NK-92 (cell line): Measurements from ENCODE around the gene AKR1B1.
A peak's percentile ranks its signal among the peaks of the same experiment; 100 is the strongest.
"Not testable (repeated sequence)": the region's sequence is repeated elsewhere in the genome, so short reads cannot be mapped to it uniquely, and the experiment has no call there.

Experiments used
- DNase-seq: peaks from one replicate; lab custom pipeline; 2025; ENCODE audit not compliant: unreplicated experiment; lab: John Stamatoyannopoulos, UW

The AKR1B1 gene

DNA sequence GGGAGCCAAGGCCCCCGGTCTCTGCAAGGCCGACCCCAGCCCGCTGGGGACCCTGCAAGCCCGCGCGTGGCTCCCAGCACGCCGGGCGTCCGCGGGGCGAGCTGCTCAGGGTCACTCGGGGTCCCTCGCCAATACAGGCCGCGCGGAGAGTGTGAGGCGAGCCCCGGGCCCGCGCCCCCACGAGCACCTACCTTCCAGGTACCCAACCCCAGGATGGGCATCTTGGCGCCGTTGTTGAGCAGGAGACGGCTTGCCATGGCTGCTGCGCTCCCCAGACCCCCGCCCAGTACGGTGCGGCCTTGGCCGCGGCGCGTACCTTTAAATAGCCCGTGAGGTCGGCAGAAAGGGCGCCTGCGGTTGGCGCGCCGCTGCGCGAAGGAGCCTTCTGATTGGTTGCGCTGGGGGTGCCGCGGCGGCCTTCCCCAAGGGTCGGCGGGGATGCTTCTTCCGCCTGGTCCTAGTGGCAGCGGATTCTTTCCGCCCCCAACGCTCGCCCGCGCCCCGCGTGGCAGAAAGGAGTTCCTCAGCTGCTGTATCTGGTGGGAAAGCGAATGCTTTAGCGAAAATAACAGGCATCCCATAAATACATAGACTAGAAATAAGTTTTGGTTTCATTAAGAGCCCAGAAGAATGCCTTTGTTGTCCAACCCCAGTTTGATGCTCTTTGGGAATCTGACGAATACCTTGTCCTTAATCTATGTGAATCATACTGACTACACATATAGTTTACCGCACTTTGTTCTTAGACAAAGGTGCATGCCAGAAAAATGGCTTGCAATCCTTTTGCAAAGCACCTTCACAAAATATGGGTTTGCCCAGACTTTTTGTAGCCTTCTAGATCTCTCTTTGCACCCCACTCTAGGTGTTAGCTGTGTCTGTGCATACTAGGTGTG, at the start of gene AKR1B1:
Gene AKR1B1 (minus strand): TSS at position 295 of the 893 bp plus-strand sequence. CDS start 38 bp downstream, at position 257.
- peak; percentile 36 for DNase-seq

DNA sequence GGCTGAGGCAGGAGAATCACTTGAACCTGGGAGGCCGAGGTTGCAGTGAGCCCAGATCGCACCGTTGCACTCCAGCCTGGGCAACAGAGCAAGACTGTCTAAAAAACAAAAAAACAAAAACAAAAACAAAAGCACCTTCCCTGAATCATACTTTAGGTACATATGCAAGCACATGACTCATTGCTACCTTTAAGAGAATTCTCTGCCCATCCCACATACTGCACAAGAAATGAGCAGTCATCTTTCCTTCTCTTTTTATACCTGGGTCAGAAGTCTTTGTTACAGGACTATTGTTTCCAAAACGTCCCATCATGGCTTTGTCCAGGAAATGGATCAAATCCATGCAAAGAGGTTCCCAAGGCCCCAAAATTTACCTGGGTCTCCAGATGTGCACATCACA, 47.0 kb upstream of the AKR1B1 start:
- no peak for DNase-seq

DNA sequence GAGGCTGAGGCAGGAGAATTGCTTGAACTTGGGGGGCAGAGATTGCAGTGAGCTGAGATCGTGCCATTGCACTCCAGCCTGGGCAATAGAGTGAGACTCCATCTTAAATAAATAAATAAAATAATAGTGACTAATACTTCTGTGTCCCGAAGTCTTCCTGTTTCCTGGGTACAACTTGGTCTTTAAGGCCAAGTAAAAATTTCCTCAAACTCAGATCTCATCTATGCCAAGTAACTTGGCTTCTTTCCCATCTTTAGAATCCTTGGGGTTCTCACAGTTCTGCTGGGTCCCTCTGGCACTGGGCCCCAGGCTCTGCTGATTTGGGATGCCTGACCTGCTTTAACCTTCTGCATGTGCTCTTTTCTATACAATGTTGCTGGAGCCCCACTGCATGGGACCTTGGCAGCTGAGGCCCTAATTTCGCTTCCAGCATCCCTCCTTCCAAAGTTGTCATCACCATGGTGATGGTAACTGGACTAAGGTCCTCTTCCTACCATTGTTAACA, 45.8 kb upstream of the AKR1B1 start:
- DNase-seq: no peak

DNA sequence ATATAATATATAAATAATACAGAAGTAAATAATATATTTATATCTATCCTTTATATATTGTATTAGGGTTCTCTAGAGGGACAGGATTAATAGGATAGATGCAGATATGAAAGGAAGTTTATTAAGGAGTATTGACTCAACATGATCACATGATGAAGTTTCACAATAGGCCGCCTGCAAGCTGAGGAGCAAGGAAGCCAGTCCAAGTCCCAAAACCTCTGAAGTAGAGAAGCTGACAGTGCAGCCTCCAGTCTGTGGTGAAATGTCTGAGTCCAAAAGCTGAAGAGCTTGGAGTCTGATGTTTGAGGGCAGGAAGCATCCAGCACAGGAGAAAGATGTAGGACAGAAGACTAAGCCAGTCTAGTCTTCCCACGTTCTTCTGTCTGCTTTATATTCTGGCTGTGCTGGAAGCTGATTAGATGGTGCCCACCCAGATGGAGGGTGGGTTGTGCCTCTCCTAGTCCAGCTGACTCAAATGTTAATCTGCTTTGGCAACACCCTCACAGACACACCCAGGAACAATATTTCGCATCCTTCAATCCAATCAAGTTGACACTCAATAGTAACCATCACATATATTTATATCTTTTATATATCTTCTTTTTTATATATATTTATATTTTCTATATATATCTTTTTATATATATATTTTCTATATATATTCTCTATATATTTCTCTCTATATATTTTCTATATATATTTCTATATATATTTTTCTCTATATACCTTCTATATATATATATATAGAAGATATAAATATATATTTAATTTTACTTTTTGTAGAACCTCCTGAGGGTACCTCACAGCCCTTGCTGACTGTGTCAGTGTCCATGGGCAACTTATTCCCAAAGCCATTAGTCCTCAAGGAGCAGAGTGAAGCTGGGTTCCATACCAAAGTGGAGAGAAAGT, 43.8 kb upstream of the AKR1B1 start:
- DNase-seq: no peak

DNA sequence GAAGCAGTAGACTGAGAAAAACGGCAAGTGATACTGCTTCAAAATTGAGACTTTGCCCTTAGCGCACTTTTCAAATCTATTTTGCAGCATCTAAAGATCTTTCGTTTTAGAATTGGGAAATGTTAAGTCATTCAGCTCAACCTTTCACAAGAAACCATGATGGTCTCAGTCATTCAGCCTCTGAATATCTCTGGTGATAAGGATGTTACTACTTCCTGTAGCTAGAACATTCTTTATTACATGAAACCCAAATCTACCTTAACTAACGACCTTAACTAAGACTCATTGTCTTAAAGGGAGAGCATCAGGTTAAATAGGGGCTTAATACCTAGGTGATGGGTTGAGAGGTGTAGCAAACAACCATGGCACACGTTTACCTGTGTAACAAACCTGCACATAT, 42.1 kb upstream of the AKR1B1 start:
- DNase-seq: no peak

DNA sequence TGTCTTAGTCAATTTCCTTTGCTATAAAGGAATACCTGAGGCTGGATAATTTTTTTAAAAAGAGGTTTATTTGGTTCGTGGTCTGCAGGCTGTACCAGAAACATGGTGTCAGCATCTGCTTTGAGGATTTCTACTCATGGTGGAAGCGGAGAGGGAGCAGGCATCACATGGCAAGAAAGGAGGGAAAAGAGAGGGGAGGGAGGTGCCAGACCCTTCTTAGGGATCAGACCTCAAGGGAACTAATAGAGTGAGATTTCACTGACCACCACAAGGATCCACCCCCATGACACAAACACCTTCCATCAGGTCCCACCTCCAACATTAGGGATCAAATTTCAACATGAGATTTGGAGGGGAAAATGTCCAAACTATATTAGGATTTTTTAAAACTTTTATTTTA, 41.5 kb upstream of the AKR1B1 start:
- DNase-seq: no peak

DNA sequence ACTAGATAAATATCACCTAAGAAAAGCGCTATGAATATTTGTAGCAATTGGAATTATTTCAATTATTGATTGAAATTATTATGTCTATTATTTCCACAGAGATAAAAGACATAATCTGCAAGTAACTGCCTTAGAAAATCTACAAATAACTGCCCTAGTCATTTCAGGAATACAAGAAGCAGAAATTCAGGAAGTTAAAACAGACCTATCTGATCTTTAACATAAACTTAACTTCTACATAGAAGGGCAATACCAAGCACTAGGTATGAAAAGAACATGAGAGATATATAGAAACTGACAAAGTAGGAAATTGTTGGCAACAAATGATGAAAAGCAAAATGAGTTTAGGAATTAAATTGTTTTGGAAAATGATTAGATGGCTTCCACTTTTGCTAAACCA, 36.6 kb upstream of the AKR1B1 start:
- DNase-seq: no peak

DNA sequence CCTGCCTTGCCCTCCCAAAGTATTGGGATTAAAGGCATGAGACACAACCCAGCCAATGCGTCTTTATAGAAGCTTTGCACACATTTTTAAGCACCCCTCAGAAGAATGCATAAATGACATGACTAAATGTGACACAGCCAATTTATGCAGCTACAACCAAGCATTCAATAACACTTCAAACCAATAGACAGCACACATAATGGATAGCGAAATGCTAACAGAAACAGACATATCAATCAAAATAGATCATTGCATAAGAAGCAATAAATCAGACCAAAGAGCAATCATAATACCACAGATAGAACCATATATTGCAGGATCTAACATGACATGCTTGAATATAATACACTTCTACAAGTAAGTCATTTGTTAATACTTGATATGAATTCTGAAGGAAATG, 34.2 kb upstream of the AKR1B1 start:
- DNase-seq: no peak

DNA sequence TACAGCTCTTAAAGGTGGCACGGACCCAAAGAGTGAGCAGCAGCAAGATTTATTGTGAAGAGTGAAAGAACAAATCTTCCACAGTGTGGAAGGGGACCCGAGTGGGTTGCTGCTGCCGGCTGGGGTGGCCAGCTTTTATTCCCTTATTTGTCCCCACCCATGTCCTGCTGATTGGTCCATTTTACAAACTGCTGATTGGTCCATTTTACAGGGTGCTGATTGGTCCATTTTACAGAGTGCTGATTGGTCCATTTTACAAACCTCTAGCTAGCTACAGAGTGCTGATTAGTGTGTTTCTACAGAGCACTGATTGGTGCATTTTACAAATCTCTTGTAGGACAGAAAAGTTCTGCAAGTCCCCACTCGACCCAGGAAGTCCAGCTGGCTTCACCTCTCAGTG, 28.8 kb upstream of the AKR1B1 start:
- DNase-seq: not testable (repeated sequence)

DNA sequence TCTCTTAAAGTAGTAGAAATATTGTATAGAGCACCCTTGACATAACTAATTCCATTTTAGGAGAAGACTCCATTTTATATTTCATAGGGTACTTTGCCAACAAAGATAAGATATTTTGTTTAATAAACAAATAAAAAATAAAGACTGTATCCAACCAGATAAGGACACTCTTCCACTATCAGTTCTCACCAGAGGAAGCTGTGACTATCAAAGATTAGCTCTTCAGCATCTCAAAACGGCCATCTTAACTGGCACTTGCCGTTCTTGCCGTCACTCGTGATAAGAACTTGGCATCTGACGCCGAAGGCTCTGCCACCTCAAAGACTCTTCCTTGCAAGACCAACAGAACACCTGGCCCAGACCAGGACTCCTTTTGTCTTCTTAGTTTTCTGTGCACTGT, 26.3 kb upstream of the AKR1B1 start:
- DNase-seq: no peak

DNA sequence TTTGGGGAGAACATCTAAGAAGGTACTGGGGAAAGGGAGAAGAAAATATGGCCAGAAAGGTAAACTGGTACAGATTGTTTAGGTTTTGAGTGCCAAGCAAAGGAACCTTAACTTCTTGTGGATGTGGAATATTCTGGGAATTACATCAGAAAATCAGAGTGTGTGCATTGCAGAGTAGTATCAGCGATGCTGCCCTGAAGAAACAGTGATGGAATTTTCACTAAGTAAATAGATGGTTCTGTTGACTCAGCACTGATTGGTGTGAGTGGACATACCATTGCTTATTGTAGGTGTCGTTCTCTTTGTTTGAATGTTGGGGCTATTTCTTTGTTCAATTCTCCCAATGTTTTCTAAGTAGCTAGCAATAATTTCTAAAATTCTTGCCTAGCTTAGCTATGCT, 24.4 kb upstream of the AKR1B1 start:
- DNase-seq: no peak

DNA sequence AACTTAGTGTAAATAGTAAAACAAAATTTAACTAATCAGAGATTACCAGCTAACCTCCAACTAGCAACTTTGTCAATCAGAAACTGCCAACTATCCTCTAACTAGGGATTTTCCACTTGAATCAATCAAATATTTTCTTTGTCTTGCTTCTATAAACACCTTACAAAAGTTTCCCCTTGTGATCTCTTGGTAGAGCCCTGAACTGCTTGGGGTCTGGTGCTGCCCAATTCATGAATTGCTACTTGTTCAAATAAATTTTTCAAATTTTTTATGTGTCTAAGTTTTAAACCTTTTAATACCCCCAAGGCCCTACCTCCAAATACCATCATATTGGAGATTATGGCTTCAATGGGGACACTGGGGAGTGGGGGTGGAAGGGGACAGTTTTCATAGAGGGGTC, 24.0 kb upstream of the AKR1B1 start:
- DNase-seq: no peak

DNA sequence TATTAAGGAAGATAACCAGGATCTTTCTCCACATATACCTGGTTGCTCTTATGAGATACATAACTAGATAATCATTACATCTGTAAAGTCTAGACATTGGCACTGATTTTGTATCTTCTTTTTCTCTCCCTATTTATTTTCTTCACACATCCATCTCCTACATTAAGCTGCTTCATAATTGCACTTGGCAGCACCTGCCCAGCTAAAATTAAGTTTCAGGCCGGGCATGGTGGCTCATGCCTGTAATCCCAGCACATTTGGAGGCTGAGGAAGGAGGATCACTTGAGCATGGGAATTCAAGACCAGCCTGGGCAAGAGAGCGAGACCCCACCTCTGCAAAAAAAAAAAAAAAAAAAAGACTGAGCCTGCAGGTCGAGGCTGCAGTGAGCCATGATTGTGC, 22.3 kb upstream of the AKR1B1 start:
- no peak for DNase-seq

DNA sequence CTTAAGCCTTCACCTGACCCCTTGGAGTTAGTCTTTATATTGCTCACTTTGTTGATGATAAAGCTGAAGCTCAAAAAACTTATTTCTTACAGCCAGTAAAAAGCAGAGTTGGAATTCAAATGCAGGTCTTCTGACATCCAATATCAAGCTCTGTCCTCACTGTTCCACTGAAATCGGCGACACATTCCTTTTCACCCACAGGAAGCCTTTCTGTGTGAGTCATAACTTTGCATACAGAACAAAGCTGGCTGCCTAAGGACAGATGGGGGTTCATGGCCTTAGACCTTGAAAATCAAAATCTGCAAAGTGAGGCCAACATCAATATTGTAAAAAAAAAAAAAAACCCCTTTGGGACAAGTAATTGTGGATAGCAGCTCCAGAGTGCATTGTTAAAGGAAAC, 21.8 kb upstream of the AKR1B1 start:
- DNase-seq: no peak

DNA sequence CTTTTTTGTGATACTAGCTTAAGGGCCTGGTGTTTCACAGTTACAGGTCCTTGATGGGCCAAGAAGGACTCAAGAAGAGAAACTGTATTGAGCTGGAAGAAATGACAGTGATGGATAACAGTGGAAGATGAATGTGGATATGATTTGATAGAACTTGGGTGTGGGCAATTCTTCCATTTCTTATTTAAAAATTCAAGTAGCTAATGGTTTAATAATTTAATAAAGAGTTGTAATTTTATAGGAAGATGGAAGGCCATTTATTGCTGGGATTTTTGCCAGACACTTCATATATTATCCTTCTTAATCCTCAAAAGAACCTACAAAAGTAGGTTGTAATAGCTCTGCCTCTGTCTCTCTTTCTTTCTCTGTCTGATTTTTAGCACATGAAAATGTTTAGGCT, 21.3 kb upstream of the AKR1B1 start:
- no peak for DNase-seq

DNA sequence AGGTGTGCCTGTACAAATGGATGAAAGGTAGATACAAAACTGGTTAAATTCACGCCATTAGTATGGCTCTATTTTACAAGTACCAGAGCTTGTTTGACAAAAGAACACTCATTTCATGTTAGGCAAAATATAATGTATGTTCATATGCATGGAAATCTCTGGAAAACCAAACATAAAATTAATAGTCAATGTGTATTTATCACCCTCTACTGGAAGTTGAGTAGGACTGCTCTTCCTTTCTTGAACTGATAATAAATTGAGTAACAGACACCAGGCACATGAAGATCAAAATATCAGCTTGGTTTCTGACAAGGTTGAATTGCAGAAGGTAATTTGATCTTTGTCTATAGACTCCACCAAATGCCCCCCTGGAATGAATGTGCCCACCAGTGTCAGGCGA, 19.8 kb upstream of the AKR1B1 start:
- DNase-seq: no peak

DNA sequence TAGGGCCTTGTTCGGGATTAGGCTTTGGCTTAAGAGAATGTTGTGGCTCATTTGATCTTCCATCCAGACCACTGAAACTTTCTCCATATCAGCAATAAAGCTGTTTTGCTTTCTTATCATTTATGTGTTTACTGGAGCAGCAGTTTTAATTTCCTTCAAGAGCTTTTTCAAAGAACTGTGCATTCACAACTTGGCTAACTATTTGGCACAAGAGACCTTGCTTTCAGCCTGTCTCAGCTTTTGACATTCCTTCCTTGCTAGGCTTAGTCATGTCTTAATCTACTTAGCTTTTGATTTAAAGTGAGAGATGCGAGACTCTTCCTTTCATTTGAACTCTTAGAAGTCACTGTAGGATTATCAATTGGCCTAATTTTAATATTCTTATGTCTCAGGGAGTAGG, 19.1 kb upstream of the AKR1B1 start:
- no peak for DNase-seq

DNA sequence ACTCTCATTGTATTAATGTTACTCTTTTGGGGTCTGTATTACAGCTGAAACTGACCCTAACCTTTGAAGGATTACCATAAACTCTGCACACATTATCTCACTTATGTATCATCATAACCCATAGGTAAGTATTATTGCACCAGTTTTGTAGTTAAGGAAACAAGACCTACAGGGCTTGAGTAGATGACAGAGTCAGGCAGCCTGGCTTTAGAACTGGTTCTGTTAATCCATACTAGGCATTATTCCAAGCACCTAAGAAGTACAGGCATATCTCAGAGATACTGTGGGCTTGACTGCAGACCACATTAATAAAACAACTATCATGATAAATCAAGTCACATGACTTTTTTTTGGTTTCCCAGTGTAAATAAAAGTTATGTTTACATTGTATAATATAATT, 17.1 kb upstream of the AKR1B1 start:
- DNase-seq: no peak

DNA sequence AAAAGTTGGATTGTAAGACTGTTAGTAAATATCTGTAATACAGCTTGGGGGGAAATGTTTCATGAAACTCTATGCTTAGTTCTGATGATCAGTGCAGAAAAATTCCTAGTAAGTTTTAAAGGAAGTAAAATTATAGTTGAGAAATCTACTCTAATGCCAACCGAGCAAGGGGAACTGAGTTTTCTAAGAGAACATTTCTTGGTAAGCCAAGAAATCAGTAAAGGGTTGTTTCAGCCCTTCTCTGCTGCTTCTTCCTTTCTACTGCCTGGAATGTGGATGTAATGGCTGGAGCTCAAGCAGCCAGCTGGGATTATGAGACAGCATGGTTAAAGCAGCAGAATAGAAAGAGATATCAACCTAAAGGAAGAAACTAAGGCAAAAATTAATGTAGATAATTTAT, 15.9 kb upstream of the AKR1B1 start:
- no peak for DNase-seq

DNA sequence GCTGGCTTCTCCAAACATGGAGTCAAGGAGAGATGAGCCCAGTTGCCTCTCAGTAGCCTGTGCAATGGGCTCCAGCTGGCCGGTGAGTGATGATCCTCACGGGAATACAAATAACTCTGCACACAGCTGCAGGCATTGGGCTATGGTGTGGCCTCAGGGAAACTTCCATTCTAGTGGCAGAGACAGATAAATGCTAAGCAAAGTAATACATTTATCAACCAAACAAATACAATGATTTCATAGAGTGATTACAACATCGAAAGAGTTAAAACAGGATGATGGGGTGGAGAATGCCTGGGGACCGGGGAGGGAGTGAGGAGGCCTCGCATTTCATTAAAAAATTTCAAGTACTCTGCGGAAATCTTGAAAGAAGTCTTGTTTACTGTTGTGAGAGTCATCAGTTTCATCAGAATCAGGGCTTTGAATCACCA, 15.0 kb upstream of the AKR1B1 start:
- no peak for DNase-seq

DNA sequence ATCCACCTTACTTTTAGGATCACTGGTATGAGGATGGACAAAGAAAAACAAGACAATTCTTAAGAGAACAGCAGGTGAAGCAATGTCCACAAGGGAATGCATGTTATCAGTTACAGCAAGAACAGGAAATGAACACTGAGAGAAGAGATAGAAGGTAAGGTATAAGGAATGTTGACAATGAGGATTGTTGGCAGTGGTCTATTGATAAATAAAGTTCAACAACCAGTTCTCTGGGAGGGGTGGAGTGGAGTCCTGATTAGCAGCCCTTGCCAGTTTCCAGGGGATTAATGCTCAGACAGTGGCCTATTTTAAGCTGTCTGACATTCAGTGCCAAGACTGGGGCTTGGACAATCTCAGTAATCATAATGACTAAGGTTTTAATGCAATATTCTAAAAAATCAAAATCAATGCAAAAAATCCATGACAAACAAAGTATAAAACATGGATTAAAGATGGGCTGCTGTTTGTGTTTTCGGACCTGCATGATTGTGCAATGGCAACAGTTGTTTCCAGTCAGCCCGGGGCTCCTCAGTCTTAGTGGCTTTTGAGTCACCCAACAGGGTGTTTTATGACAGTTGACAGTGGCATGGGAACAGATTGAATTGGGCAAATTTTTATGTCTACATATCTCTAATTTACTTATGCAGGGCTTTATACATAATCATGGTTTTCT, 13.8 kb upstream of the AKR1B1 start:
- no peak for DNase-seq
